Measurements from ENCODE around the gene LRRN4. TPM values are rescaled to one million over a fixed set of nuclear protein-coding genes. Genes with fewer than 3 reads are reported as not detected.

Gene LRRN4
- total RNA-seq, 4 donors from 2014 or later: not detected

DNA sequence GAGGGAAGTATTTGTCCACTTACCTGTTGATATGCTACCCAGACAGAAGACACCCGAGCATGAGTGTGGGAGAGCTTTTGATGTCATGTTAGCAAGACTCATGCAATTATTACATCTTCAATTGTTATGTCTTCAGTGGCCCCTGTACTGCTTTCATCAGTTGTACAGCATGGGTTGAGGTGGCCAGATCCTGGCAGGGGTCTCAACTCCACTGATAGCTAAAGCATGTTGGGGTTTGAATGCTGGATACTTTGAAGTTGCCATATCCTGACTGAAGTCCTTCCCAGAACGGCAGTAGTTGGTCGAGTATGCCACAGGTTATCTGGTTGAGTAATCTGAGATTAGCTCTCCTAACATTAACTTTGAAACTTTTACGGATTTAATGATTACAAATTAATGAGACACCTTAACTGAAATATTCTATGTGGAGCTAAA, 46.7 kb downstream of the LRRN4 start:
- no peak for DNase-seq
- peaks cover 0 to 14% (median 10%) of the 10 kb centered on the region in 4 donors for H3K4me1 ChIP-seq
- peaks cover 0 to 24% (median 0%) of the 10 kb centered on the region in 3 donors for H3K36me3 ChIP-seq
- peak overlapping the region in 2 of 4 donors; percentile 79 to 90 for H3K27ac ChIP-seq
- TF ChIP-seq, protein P1, sequence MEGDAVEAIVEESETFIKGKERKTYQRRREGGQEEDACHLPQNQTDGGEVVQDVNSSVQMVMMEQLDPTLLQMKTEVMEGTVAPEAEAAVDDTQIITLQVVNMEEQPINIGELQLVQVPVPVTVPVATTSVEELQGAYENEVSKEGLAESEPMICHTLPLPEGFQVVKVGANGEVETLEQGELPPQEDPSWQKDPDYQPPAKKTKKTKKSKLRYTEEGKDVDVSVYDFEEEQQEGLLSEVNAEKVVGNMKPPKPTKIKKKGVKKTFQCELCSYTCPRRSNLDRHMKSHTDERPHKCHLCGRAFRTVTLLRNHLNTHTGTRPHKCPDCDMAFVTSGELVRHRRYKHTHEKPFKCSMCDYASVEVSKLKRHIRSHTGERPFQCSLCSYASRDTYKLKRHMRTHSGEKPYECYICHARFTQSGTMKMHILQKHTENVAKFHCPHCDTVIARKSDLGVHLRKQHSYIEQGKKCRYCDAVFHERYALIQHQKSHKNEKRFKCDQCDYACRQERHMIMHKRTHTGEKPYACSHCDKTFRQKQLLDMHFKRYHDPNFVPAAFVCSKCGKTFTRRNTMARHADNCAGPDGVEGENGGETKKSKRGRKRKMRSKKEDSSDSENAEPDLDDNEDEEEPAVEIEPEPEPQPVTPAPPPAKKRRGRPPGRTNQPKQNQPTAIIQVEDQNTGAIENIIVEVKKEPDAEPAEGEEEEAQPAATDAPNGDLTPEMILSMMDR (IDR thresholded peaks at IDR 0.05): no peak
- no peak for TF ChIP-seq POLR2A (IDR thresholded peaks at IDR 0.05)
- H3K27me3 ChIP-seq: no peaks in the 10 kb centered on the region
- H3K9me3 ChIP-seq: no peaks in the 10 kb centered on the region
- peak overlapping the region in 3 of 4 donors; percentile 88 to 89 (median 89) for H3K4me3 ChIP-seq

DNA sequence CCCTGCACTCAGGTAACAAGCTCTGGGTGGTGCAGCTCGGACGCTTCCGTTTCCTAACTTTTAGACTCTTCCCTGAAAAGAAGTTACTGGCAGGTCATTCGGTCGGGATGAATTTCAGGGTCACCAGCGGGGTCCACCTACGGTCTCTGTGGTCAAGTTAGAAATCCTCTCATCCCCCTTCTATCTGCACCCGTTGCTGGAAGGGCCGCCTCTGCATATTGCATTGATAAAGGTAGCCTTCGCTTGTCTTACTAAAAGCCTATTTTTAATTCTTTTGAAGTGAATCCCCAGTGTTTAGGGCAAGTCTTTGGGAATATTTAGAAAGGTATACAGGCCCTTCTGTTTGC, 47.3 kb downstream of the LRRN4 start:
- peak overlapping the region; percentile 84 to 89 (median 88) for H3K4me3 ChIP-seq
- no peaks in the 10 kb centered on the region for H3K27me3 ChIP-seq
- H3K36me3 ChIP-seq: peaks cover 0 to 19% (median 0%) of the 10 kb centered on the region in 3 donors
- H3K9me3 ChIP-seq: no peaks in the 10 kb centered on the region
- no peak for DNase-seq
- peaks cover 0 to 14% (median 10%) of the 10 kb centered on the region in 4 donors for H3K4me1 ChIP-seq
- H3K27ac ChIP-seq: peak overlapping the region; percentile 76 to 90 (median 82)
- no peak for TF ChIP-seq POLR2A (IDR thresholded peaks at IDR 0.05)
- TF ChIP-seq, protein P1 (IDR thresholded peaks at IDR 0.05): no peak

DNA sequence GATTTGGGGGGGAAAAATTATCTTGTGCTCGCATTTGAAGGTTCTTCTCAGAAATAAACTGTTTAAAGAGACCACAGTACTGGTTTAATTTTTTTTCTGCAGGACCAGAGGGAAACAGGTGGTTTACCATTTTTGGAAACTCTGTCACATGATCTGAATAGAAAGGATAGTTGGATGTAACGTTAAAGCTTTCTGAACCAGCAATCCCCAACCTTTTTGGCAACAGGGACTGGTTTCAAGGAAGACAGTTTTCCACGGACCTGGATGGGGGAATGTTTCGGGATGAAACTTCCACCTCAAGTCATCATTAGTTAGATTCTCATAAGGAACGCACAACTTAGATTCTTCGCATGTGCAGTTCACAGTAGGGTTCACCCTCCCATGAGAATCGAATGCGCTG, 53.0 kb downstream of the LRRN4 start:
- DNase-seq: no peak
- no peak for TF ChIP-seq POLR2A (IDR thresholded peaks at IDR 0.05)
- TF ChIP-seq, protein P1 (IDR thresholded peaks at IDR 0.05): no peak
- no peaks in the 10 kb centered on the region for H3K9me3 ChIP-seq
- no peaks in the 10 kb centered on the region for H3K27me3 ChIP-seq
- H3K36me3 ChIP-seq: no peaks in the 10 kb centered on the region
- no peaks in the 10 kb centered on the region for H3K4me1 ChIP-seq
- H3K4me3 ChIP-seq: no peak overlapping the region
- no peak overlapping the region for H3K27ac ChIP-seq

DNA sequence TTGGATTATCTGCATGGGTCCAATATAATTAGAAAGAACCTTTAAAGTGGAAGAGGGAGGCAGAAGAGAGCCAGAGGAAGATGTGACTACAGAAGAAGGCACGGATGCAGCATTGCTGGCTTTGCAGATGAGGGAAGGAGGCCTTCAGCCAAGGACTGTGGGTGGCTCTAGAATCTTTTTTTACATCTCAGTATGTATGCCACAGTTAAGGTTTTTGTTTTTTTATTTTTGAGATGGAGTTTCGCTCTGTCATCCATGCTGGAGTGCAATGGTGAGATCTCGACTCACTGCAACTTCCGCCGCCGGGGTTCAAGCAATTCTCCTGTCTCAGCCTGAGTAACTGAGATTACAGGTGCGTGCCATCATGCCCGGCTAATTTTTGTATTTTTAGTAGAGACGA, 54.1 kb downstream of the LRRN4 start:
- no peak for DNase-seq
- no peaks in the 10 kb centered on the region for H3K4me1 ChIP-seq
- TF ChIP-seq, protein P1 (IDR thresholded peaks at IDR 0.05): no peak
- no peak for TF ChIP-seq POLR2A (IDR thresholded peaks at IDR 0.05)
- H3K36me3 ChIP-seq: peaks cover 0 to 3% (median 0%) of the 10 kb centered on the region in 3 donors
- H3K9me3 ChIP-seq: no peaks in the 10 kb centered on the region
- no peaks in the 10 kb centered on the region for H3K27me3 ChIP-seq
- no peak overlapping the region for H3K4me3 ChIP-seq
- no peak overlapping the region for H3K27ac ChIP-seq

DNA sequence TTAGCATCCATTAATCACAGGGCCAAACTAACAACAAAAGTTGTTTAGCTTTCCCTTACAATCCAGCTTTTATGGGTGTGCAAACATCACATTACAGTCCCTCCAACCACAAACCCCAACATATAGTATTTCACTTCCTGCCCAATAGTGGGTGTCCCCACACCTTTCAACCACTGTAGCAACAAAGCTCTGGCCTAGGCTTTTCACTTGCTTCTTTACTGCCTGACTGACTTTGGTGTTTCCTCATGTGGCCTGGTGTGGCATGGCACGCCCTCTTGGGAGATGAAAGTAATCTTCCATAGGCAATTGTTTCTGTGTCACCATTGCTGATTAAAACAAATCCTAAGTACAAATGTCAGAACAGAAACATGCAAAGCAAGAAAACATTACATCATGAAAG, 57.1 kb downstream of the LRRN4 start:
- no peaks in the 10 kb centered on the region for H3K9me3 ChIP-seq
- no peak for TF ChIP-seq POLR2A (IDR thresholded peaks at IDR 0.05)
- TF ChIP-seq, protein P1 (IDR thresholded peaks at IDR 0.05): peak in 3 of 6 experiments; percentile 27 to 42 (median 41)
- H3K36me3 ChIP-seq: peaks cover 0 to 3% (median 0%) of the 10 kb centered on the region in 3 donors
- no peak overlapping the region for H3K27ac ChIP-seq
- no peaks in the 10 kb centered on the region for H3K27me3 ChIP-seq
- DNase-seq: peak in 1 of 3 donors; percentile 50
- no peaks in the 10 kb centered on the region for H3K4me1 ChIP-seq
- no peak overlapping the region for H3K4me3 ChIP-seq
